Measurements from ENCODE around the gene ATRIP.

Gene ATRIP

GRCh38 chr3:48423241-48423882 lies 23.2 kb upstream of the ATRIP start (continued):
- TF ChIP-seq PRDM6 (tag by site-specific recombination; IDR thresholded peaks at IDR 0.05) (no peak), ZNF404 (tag by site-specific recombination; IDR thresholded peaks at IDR 0.05) (no peak), ZNF677 (tag by site-specific recombination; IDR thresholded peaks at IDR 0.05) (no peak), ZNF654 (tag by site-specific recombination; IDR thresholded peaks at IDR 0.05; ENCODE audit: low read depth) (no peak), GFI1B (tag by site-specific recombination; IDR thresholded peaks at IDR 0.05) (no peak)
- TF ChIP-seq, protein P1, sequence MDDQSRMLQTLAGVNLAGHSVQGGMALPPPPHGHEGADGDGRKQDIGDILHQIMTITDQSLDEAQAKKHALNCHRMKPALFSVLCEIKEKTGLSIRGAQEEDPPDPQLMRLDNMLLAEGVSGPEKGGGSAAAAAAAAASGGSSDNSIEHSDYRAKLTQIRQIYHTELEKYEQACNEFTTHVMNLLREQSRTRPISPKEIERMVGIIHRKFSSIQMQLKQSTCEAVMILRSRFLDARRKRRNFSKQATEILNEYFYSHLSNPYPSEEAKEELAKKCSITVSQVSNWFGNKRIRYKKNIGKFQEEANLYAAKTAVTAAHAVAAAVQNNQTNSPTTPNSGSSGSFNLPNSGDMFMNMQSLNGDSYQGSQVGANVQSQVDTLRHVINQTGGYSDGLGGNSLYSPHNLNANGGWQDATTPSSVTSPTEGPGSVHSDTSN (CRISPR knock-in tag; IDR thresholded peaks at IDR 0.05): no peak

GRCh38 chr3:48423883-48424695 lies 22.4 kb upstream of the ATRIP start:
- POLR2A ChIA-PET: interaction anchor here (1.5 kb wide), 1 partner anchor 49 kb away, joined by 3 read pairs; no protein-coding TSS in a partner anchor

More at GRCh38 chr3:48423883-48424695, 22.4 kb upstream of the ATRIP start:
- H3K4me1 ChIP-seq (ENCODE audit: control insufficient read depth, insufficient read depth, low read length): no peaks in the 10 kb centered on the region
- CTCF ChIA-PET: interaction anchor here (2.3 to 4.1 kb wide), 3 partner anchors 12 to 23 kb away, joined by 10 to 25 read pairs (median 17); no protein-coding TSS in a partner anchor
- H3K4me3 ChIP-seq (ENCODE audit: low read depth, low read length): no peak overlapping the region
- no peak overlapping the region for H3K27ac ChIP-seq (ENCODE audit: extremely low read depth, low read depth, low read length)
- H3K36me3 ChIP-seq (ENCODE audit: control insufficient read depth in 2 of 2, insufficient read depth in 1 of 2, low read length in 2 of 2): no peaks in the 10 kb centered on the region
- no peaks in the 10 kb centered on the region for H3K9me3 ChIP-seq (ENCODE audit: control insufficient read depth, insufficient read depth, low read depth, low read length)
- TF ChIP-seq ZNF529 (tag by site-specific recombination; IDR thresholded peaks at IDR 0.05; ENCODE audit: insufficient replicate concordance): no peak
- no peak for TF ChIP-seq ZFHX2 (tag by site-specific recombination; conservative IDR thresholded peaks at IDR 0.05)
- no peak for TF ChIP-seq ZNF561 (tag by site-specific recombination; IDR thresholded peaks at IDR 0.05; ENCODE audit: borderline replicate concordance)
- TF ChIP-seq AEBP2 (tag by site-specific recombination; IDR thresholded peaks at IDR 0.05; ENCODE audit: borderline replicate concordance): no peak
- TF ChIP-seq BCL11A (tag by site-specific recombination; IDR thresholded peaks at IDR 0.05; ENCODE audit: low read depth): no peak
- TF ChIP-seq ZSCAN23 (tag by site-specific recombination; IDR thresholded peaks at IDR 0.05): no peak
- 0 out of 2 replicates have a peak, but pooled peaks have one; percentile 13 for TF ChIP-seq GLIS2 (tag by site-specific recombination; IDR thresholded peaks at IDR 0.05)
- peak; percentile 67 for TF ChIP-seq ZIC2 (tag by site-specific recombination; IDR thresholded peaks at IDR 0.05)
- TF ChIP-seq ZNF350 (tag by site-specific recombination; IDR thresholded peaks at IDR 0.05): no peak
- TF ChIP-seq ZNF777 (tag by site-specific recombination; IDR thresholded peaks at IDR 0.05; ENCODE audit: borderline replicate concordance): no peak
- TF ChIP-seq ZNF426 (tag by site-specific recombination; IDR thresholded peaks at IDR 0.05): no peak
- TF ChIP-seq TRIM28 (IDR thresholded peaks at IDR 0.05; ENCODE audit: borderline replicate concordance, low read length): no peak
- no peak for TF ChIP-seq PRDM6 (tag by site-specific recombination; IDR thresholded peaks at IDR 0.05)
